GM12892 (cell line): ENCODE results near the gene PDCD11.

ENCODE experiments used
- POLR2A ChIP-seq: IDR thresholded peaks from 2 replicates; pipeline ENCODE4 v1.6.1; 2011; ENCODE audit warnings: low read depth, low read length, control low read depth
- TAF1 ChIP-seq: IDR thresholded peaks from 2 replicates; pipeline ENCODE4 v1.6.1; 2011; ENCODE audit warnings: low read depth, mild to moderate bottlenecking, control low read depth, low read length, borderline replicate concordance

DNA sequence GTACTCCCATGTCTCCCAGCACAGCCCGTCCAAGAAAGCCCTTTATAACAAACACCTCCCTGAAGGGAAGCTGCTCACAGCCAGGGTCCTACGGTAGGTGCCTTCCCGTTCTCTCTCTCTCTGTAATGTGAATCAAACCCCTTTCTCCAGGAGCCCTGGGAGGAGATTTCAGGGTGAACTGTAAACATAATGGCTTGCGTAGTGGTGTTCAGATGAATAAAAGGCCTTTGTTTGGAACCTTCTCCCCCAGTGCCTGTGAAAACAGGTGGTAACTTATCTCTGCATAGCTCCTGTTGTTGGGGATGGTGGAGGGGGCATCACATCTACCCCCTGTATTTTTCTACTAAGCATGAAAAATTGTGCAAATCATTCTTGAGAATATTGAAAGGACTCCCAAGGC lies 43.4 kb downstream of the PDCD11 start:
- 0 out of 2 replicates have a peak, but pooled peaks have one; percentile 11 for TF ChIP-seq POLR2A
- no peak for TF ChIP-seq TAF1
